ENCODE data around the gene C2CD2.

DNA sequence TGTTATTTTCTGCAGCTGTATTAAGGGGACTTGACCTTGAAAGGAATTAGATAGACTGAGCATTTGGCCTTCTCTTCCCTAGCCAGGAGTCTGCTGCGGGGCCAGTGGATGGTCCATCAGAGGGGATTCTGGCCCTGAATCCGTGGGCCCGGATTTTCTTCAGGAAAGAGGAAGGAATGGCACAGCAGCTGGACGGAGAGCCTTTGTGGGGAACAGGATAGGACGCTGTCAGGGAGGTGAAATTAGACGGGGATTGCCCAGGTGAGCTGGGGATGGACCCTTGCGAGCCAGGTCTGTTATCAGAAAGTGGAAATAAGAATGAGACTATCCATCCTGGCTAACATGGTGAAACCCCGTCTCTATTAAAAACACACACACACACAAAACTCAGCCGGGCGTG, 1.7 kb upstream of the C2CD2 start:
- no peak for TF ChIP-seq EZH2phosphoT487 (IDR thresholded peaks at IDR 0.05; ENCODE audit: borderline replicate concordance, low read depth, low read length)
- TF ChIP-seq, protein P1, sequence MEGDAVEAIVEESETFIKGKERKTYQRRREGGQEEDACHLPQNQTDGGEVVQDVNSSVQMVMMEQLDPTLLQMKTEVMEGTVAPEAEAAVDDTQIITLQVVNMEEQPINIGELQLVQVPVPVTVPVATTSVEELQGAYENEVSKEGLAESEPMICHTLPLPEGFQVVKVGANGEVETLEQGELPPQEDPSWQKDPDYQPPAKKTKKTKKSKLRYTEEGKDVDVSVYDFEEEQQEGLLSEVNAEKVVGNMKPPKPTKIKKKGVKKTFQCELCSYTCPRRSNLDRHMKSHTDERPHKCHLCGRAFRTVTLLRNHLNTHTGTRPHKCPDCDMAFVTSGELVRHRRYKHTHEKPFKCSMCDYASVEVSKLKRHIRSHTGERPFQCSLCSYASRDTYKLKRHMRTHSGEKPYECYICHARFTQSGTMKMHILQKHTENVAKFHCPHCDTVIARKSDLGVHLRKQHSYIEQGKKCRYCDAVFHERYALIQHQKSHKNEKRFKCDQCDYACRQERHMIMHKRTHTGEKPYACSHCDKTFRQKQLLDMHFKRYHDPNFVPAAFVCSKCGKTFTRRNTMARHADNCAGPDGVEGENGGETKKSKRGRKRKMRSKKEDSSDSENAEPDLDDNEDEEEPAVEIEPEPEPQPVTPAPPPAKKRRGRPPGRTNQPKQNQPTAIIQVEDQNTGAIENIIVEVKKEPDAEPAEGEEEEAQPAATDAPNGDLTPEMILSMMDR (conservative IDR thresholded peaks at IDR 0.05; ENCODE audit: low read length) = no peak
